Heart right ventricle (tissue), 16 donors: ENCODE measurements around the gene RBM6. TPM values are rescaled to one million over a fixed set of nuclear protein-coding genes. Genes with fewer than 3 reads are reported as not detected.

Experiments
- ATAC-seq, 8 donors: fragments of 200-7000 bp; cut with Tn5 transposase; one replicate each; pipeline ENCODE4 v1.9.1; 2020; ENCODE audit warnings: mild to moderate bottlenecking in 8 of 8, moderate library complexity in 8 of 8, moderate number of reproducible peaks in 1 of 8
- DNase-seq, 2 donors: peaks; one replicate each; pipeline ENCODE4 v3.0.0-alpha.2; 2020
- H3K27ac ChIP-seq, 10 donors: fragments of 200-600 bp; sonication (generic) in 2 of 10; one replicate each; pipeline versions ENCODE4 v1.5.0 to v1.8.0; 2020 to 2022; ENCODE audit warnings: mild to moderate bottlenecking in 3 of 10
- H3K27me3 ChIP-seq, 7 donors: fragments of 200-600 bp; one replicate each; pipeline ENCODE4 v1.8.0; 2021 to 2022; ENCODE audit warnings: mild to moderate bottlenecking in 2 of 7
- H3K36me3 ChIP-seq, 9 donors: fragments of 200-600 bp; sonication (generic) in 1 of 9; one replicate each; pipeline versions ENCODE4 v1.5.0 to v1.8.0; 2020 to 2022; ENCODE audit warnings: mild to moderate bottlenecking in 2 of 9
- H3K4me1 ChIP-seq, 9 donors: fragments of 200-600 bp; sonication (generic) in 1 of 9; one replicate each; pipeline versions ENCODE4 v1.5.0 to v1.8.0; 2020 to 2022; ENCODE audit warnings: mild to moderate bottlenecking in 4 of 9
- H3K4me3 ChIP-seq, 10 donors: fragments of 200-600 bp; sonication (generic) in 2 of 10; one replicate each; pipeline versions ENCODE4 v1.5.0 to v1.8.0; 2020 to 2022; ENCODE audit warnings: mild to moderate bottlenecking in 7 of 10, moderate library complexity in 2 of 10
- H3K9me3 ChIP-seq, 11 donors: fragments of 200-600 bp in 10 of 11; sonication (generic) in 2 of 11; one replicate each; pipeline versions ENCODE4 v1.5.0 to v1.8.0; 2013 to 2022; ENCODE audit warnings: mild to moderate bottlenecking in 2 of 11, control low read depth in 1 of 11, moderate library complexity in 1 of 11
- WGBS, 2 donors: extraction: QIAGEN DNeasy Blood & Tissue Kit; methylation state at CpG; one replicate each; pipeline ENCODE4 v1.1.7; 2013; ENCODE audit warnings: inconsistent platforms in 1 of 2; 5-methylcytosine and 5-hydroxymethylcytosine counted together
- intact Hi-C, 10 donors: fragments of 100-400 bp; cut with DNase I; formaldehyde crosslinking; loops; one replicate each; pipeline versions ENCODE4 v1.11.1 to v1.14.2; 2022
- polyA plus RNA-seq, 2 donors: library from polyadenylated mRNA; stranded (reverse); fragments of 200-250 nt; gene quantifications; one replicate each; pipeline ENCODE4 v1.2.3, GENCODE V29; 2013
- total RNA-seq, 10 donors: library from RNA; stranded (reverse); fragmentation: NEBNext Ultra II Directional in 3 of 10; extraction: Animal tissue kit (Norgen Biotek cat#: 25700) in 3 of 10; gene quantifications; one replicate each; pipeline versions ENCODE4 v1.2.1 to v1.2.4, GENCODE V29; 2021 to 2023
- TF ChIP-seq, protein P1 (sequence below), 9 donors: fragments of 200-600 bp; sonication (generic) in 2 of 9; IDR thresholded peaks; one replicate each; pipeline versions ENCODE4 v1.5.0 to v1.8.0; 2021 to 2022; ENCODE audit warnings: antibody characterized with exemption in 9 of 9, mild to moderate bottlenecking in 5 of 9, moderate library complexity in 1 of 9
- donor health status: Arrhythmogenic right ventricular cardiomyopathy.
- donor health status: ischemic (EF 13 %, LVEDD 7.1; RV severe dilation, severe dysfunction).
- donor health status: healthy with polysubstance abuse.
- donor health status: DM: no; HTN: yes; CAD: no.
- donor health status: DM: no; HTN: no; CAD: no.
- donor health status: ischemic (EF 25% LVEDD 6.9; RV normal size, moderate dysfunction).
- donor health status: ischemic (EF 25% LVEDD 5.7; RV mildly dilated, moderate dysfunction).
- donor health status: healthy.
- donor health status: DM: yes; HTN: yes; CAD: no.
- donor health status: Ischemic cardiomyopathy.
- donor health status: ischemic (EF 35%, LVEDD 5.7; RV mildly dilated, moderate dysfunction).
- donor health status: nonischemic (EF 11% LVEDD 7.7; RV severe dilation, severe dysfunction).
- donor health status: DM: yes; HTN: yes; CAD: no.
- donor health status: PGD.
- donor health status: ischemic (EF 29% LVEDD 5.4; RV normal size, mild dysfunction).
- donor health status: nonischemic (EF 23%, LVEDD 6.1; RV moderate dilation, normal function).

The RBM6 gene
- total and polyA plus RNA-seq, 12 donors, result 26.0 to 208 (median 37.6) TPM

GRCh38 chr3:49972656-49973055 is 32.7 kb downstream of the RBM6 start:
- H3K36me3 ChIP-seq, result peaks cover 0 to 86% (median 18%) of the 10 kb centered on the region in 9 donors
- DNase-seq (no peak), ATAC-seq (no peak)
- intact Hi-C loops, result no loop called here
- H3K27me3 ChIP-seq, result no peaks in the 10 kb centered on the region
- no peaks in the 10 kb centered on the region for H3K9me3 ChIP-seq
- no peak overlapping the region for H3K4me3 ChIP-seq
- no peak overlapping the region for H3K27ac ChIP-seq
- TF ChIP-seq, protein P1, sequence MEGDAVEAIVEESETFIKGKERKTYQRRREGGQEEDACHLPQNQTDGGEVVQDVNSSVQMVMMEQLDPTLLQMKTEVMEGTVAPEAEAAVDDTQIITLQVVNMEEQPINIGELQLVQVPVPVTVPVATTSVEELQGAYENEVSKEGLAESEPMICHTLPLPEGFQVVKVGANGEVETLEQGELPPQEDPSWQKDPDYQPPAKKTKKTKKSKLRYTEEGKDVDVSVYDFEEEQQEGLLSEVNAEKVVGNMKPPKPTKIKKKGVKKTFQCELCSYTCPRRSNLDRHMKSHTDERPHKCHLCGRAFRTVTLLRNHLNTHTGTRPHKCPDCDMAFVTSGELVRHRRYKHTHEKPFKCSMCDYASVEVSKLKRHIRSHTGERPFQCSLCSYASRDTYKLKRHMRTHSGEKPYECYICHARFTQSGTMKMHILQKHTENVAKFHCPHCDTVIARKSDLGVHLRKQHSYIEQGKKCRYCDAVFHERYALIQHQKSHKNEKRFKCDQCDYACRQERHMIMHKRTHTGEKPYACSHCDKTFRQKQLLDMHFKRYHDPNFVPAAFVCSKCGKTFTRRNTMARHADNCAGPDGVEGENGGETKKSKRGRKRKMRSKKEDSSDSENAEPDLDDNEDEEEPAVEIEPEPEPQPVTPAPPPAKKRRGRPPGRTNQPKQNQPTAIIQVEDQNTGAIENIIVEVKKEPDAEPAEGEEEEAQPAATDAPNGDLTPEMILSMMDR (IDR thresholded peaks at IDR 0.05), result no peak
- peaks cover 0 to 7% (median 0%) of the 10 kb centered on the region in 9 donors for H3K4me1 ChIP-seq
- 96 to 97% methylated on average over 10 of the region's 10 CpGs for WGBS, 2 donors

- 74 to 83% methylated on average over 2 of the region's 2 CpGs for WGBS, 2 donors
- Histone ChIP-seq H3K4me1 (no peaks in the 10 kb centered on the region), H3K9me3 (no peaks in the 10 kb centered on the region), H3K27me3 (no peaks in the 10 kb centered on the region), H3K27ac (no peak overlapping the region), H3K4me3 (no peak overlapping the region), H3K36me3 (peaks cover 0 to 97% (median 27%) of the 10 kb centered on the region in 9 donors)
- TF ChIP-seq, protein P1 (IDR thresholded peaks at IDR 0.05), result no peak
- no peak for DNase-seq
- intact Hi-C loops, result no loop called here
- no peak for ATAC-seq
Observed at GRCh38 chr3:49976942-49977341, 37.0 kb downstream of the RBM6 start.

DNA sequence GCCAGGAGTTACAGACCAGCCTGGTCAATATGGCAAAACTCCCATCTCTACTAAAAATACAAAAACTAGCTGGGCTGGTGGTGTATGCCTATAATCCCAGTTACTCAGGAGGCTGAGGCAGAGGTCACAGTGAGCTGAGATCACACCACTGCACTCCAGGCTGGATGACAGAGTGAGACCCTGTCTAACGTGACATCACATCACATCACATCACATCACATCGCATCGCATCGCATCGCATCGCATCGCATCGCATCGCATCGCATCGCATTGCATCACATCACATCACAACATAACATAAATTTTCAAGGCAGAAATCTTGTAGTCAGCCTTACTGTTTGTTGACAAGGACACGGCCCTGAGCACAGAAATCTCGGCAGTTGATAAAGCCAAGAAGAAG is 44.4 kb downstream of the RBM6 start:
- DNase-seq (no peak), ATAC-seq (no peak)
- no peak overlapping the region for H3K27ac ChIP-seq
- WGBS, 2 donors, result 60 to 90% methylated on average over 13 of the region's 13 CpGs
- peaks cover 0 to 87% (median 16%) of the 10 kb centered on the region in 9 donors for H3K36me3 ChIP-seq
- TF ChIP-seq, protein P1 (IDR thresholded peaks at IDR 0.05), result no peak
- intact Hi-C loops, result no loop called here
- no peaks in the 10 kb centered on the region for H3K27me3 ChIP-seq
- H3K4me3 ChIP-seq, result no peak overlapping the region
- peaks cover 0 to 10% (median 0%) of the 10 kb centered on the region in 9 donors for H3K4me1 ChIP-seq
- H3K9me3 ChIP-seq, result no peaks in the 10 kb centered on the region

DNA sequence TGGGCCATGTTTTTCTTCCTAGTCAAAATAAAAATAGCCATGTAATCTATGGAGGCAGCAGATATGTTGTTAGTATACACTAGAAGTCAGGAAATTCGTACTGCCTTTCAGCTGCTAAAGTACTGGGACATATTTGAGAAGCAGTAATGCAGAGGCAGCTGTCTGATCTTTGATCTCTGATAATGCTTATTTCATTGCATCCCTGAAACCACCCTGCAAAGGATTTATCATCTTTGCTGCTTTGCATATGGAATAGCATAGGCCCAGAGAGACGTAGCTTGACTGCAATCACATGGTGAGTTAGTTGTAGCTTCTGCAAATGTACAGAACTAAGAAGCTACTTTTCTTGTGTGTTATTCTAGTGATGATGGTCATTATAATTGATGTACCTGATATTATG is 52.4 kb downstream of the RBM6 start:
- ATAC-seq (no peak), DNase-seq (no peak)
- Histone ChIP-seq H3K4me3 (no peak overlapping the region), H3K9me3 (no peaks in the 10 kb centered on the region), H3K36me3 (peaks cover 0 to 75% (median 11%) of the 10 kb centered on the region in 9 donors), H3K27ac (no peak overlapping the region), H3K27me3 (no peaks in the 10 kb centered on the region), H3K4me1 (peaks cover 0 to 35% (median 4%) of the 10 kb centered on the region in 9 donors)
- WGBS, 2 donors, result 77 to 80% methylated on average over 2 of the region's 2 CpGs
- TF ChIP-seq, protein P1 (IDR thresholded peaks at IDR 0.05), result no peak
- intact Hi-C loops, result no loop called here
